GM21576 (cell line): ENCODE results near the gene CALML3.
"Not testable (repeated sequence)": the region's sequence is repeated elsewhere in the genome, so short reads cannot be mapped to it uniquely, and the experiment has no call there.

Source experiments
- ATAC-seq: cut with Tn5 transposase; IDR thresholded peaks from one replicate; pipeline ENCODE4 v1.9.1; 2021; ENCODE audit warnings: mild to moderate bottlenecking, moderate library complexity; ENCODE audit not compliant: unreplicated experiment

Gene CALML3

DNA sequence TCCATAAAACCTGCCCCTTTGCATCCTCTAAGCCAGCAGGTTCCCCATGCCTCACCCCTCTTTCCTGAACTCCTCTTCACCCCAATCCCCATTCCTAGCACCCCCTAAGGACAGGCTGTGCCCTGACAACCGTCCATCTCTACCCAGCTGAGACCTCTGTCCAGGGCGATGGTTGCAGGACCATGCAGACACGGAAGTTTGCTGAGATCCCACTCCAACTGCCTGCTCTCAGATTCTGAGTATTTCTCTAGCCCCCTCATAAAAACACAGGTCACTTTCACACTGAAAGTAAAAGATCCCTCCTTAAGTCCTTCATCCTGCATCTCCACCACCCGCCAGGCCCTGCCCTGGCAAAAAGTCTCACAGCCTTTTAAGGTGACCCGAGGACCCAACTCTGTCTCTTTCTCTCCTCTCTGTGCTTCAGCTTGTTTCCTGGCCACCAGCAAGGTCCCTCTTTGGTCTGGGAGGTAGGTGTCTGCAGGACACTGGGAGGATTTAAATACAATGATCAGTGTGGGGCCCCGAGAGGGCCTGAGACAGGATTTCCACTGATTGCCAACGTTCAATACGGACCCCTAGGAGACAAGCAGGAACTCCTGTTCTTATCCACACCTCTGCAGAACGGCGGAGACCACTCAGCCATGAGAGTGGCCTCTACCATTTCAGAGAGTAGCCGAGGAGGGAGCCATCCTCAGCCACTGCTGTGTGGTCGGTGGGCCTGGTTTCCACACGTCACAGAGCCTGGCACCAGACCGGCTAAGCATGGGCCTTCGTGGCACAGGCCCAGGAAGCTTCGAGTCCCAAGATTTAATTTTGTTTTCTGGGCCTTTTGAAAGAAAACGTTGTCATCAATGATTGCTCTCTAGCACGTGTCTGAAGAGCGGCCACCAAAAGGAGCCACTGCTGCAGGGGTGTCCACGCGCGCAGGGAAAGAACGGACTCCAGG is 27.9 kb downstream of the CALML3 start:
- no peak for ATAC-seq

DNA sequence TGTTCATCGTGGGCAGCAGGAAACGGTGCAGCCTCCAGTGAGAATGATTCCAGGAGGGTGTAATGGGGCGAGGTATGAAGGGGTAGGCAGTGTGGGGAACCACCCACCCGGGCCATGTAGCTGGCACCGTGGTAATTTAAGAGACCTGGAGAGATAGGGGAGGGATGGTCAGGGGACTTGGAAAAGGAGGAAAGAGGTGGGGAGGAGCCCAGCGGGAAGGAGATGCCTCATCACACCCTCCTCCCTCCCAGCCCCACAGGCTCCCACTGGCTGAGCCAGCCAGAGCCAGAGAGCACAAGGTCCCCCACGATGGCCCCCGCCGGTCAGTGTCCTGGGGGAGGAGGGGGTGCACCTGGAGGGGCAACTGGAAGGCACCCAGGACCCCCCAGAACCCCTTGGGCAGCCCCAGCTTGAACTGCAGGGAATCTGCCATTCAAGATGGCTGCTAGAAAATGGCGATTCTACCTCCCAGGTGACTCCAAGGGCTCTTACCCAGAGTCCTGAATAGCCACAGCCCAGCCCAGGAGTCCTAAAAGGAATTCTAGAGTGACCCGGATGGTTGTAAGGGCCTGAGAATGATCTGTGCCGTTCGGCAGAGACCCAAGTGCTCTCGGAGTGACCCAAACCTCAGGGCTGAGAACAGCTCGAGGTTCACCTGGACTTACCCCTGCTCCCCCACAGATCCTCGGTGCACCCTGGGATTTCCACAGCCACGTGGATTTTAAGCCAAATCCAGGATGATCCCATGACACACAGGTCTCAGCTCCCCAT is 28.8 kb downstream of the CALML3 start:
- no peak for ATAC-seq

DNA sequence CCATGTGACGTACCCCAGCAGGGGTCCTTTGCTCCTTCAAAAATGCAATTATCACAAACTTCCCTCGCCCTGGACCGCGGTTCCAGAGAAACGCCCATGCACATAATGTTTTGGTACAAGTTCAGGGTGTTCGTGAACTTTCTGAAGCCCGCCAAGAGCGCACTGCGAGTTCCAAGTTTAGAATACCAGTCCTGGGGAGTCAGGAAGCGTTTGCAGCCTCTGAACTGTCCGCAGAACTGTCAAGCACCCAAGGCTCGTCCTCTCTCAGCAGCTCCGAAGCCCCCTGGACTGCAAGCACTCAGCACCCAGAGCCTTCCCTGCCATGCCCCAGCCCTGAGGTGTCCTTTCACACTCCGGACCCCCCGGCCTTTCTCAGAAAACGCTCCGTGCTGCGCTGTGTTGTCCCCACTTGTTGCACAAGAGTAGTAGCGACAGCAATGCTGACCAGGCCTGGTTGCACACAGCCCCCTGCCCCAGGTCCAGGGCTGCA is 30.3 kb downstream of the CALML3 start:
- no peak for ATAC-seq

DNA sequence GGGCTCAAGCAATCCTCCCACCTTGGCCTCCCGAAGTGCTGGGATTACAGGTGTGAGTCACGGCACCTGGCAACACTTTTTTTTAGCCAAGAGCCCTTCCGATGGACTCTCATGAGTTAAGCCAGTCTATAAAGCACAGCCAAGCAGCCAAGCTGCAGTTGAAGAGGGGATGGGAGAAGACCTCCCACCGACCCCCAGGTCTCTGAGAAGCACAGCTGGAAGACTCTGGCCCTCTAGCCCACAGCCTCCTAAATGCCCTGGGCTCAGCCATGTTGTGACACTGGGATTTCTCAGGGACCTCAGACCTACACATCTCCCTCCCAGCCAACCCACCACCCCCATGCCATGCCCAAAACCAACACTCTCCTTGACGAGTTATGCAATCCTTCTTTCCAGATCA is 31.1 kb downstream of the CALML3 start:
- ATAC-seq: no peak

DNA sequence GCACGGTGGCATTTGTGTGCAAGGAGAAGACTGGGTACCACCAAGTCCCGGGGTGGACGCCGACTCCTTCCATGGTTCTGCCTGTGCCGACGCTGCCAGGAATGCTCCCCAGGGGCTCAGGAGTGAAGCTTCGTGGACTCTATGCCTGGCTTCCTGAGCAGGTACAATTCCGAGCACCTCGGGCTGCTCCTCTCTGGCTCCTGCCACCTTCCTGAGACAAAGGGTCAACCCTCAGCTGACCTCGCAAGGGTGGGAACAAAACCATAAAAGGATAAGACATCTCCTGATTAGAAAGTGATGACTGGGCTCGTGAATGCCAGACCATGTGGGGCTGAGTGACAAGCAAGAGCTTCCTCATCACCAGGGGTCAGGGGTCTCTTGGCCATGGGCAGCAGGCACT is 31.8 kb downstream of the CALML3 start:
- ATAC-seq: no peak

DNA sequence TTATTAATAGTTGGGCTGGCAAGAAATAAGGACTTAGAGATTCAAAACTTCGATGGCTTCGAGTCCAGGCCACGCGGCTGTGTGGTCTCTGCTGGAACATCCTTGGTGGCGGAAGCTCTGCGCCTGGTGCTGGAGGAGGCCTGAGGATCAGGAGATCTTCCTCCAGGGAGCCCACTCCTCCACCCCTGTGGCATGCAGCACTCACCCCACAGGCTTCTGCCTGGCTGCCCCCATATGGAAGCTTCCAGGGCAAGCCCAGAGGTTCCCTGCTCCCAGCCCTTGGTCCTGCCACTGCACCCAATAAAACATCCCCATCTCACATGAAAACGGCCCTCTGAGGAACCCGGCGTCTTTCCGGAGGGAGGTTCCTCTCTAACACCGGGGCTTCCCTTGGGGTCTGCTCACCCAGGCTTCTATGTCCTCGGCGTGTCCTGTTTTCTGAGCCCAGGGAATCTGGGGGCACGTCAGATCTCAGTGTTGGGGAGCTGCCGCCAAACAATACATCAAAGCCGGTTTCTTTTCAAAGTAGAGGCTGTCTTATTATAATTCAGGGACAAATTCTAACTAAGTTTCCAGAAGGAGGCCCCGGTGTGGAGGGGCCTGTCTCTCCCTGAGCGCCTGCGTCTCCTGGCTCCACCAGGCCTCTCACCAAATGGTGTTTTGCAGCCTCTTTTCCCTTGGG is 32.4 kb downstream of the CALML3 start:
- no peak for ATAC-seq

DNA sequence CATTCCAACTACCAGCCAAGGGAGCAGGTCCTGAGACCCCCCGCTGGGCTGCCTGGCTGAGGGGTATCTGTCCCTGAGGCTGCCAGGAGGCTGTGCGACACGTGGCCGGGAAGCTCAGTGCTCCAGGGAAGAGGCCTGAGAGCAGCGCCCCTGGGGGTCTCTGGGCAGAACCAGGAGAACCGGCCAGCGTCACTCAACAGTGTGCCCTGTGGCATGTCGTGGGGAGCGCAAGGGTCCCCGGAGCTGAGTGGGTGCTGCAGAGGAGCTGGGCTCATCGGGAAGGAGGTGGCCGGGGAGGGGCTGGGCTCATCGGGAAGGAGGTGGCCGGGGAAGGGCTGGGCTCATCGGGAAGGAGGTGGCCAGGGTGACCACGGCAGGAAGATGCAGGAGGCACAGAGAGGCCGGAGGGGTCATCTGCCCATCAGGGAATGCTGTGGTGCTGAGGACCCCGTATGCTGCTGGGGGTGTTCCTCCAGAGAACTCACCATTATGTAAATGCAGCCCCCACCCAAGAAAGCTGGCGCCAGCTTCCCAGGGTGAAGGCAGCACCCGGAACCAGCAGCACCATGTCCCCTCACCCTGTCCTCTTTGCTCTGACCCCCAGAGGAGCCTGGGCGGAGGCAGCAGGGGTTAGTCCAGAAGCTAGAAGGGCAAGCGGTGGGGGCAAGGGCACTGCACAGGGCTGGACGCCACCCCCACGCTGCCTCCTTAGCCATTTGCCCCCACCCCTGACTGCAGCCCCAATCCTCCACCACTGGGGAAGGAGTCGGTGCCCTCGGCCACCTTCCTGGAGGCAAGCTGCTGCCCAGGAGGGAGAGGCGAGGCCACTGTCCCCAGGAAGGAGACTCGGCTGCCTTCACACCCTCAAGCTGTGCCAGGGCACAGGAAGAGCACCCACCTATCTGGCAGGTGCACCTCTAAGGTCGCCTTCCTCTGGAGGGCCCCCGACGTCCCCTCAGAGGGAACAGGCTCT is 33.3 kb downstream of the CALML3 start:
- ATAC-seq: no peak

DNA sequence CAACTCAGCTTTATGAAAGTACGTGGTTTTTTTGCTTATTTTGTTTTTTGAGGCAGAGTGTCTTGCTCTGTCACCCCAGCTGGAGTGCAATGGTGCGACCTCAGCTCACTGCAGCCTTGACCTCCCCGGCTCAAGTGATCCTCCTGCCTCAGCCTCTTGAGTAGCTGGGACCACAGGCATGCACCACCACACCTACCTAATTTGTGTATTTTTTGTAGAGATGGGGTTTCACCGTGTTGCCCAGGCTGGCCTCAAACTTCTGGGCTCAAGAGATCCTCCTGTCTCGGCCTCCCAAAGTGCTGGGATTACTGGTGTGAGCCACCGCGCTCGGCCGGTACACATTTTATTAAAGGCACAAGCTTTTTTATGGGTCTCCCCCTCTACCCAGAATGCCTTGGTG is 34.3 kb downstream of the CALML3 start:
- ATAC-seq: not testable (repeated sequence)

DNA sequence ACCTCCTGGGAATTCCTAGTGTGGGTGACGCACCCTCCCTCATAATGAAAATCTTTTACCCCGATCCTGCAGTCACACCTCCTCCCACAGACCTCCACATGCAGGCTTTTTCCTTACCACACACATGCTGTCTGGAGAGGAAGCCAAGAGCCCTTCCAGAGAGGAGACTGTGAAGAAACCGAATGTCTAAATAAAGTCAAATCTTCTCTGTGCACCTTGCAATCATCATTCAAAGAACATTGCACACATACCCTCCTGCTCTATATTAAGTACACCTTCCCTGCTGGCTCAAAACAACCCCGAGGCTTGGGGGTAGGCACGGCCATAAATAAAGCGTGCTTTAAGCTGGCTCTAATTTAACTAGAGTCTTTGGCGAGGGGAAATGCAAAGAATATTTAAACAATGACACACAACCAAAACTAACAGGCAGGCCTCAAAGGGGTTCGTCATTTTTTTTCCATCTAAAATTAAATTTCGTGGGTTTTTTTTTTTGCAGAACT is 34.9 kb downstream of the CALML3 start:
- no peak for ATAC-seq

DNA sequence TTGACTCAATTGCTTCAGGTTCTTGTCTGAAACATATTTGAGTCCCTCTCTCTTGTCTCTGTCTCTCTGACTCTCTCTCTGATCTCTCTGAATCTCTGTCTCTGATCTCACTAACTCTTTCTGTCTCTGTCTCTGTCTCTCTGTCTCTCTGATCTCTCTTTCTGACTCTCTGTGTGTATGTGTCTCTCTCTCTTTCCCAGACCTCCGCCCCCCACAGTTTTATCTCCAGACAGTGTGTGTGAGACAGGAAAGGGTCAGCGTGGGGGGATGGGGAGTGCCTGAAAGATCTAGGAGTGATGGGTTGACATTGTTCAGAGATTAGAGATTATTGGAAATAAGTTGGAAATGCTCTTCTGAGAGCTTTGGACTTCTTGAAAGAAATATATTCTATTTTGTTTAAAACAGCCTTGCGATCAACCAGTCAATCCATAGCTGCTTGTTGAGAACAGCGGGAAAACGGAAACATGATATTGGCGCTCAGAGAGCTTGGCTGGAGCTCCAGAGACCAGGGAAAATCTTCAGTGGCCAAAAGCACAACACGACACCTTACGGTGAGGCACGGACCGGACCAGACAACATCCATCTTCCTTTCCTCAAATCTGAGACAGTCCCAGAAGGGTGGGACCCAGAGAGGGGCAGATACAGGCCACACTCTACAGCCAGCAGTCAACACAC is 35.5 kb downstream of the CALML3 start:
- ATAC-seq: no peak

DNA sequence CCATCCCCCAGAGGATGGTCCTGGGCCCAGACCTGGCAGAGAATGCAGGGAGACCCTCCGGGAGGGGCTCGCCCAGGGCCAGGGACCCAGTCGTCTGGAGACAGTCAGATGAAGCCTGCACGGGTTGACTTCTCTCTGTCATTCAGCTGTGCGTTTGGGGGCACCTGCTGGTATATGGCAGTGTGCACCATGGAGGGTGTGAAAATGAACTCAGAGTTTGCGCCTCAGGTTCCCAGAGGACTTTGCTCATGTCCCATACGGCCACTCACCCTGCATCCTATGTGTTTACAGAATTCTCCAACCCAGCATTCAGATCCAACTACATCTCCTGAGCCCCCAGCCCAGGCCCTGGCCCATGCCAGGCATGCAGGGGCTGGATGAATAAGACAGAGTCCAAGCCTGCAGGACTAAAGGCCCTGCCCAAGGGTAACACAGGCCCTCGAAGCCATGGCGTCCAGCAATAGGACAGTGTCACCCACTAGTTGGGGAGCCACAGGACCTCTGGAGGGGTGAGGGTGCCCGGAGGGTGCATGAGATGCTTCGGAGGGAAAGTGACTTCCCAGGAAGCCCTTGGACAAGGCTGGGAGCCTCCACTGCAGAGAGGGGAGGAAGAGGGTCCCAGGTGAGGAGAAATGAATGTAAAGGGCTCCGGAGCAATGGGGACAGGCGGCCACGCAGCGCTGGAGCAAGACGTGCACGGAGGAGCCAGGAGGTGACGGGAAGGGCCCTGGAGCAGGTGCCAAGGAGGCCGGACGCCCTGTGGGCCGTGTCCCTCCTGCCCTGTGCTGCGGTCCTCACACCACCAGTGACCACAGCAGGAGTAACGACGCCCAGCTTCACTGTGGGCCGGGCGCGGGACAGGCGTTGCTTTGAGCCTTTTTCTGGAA is 36.3 kb downstream of the CALML3 start:
- ATAC-seq: no peak

DNA sequence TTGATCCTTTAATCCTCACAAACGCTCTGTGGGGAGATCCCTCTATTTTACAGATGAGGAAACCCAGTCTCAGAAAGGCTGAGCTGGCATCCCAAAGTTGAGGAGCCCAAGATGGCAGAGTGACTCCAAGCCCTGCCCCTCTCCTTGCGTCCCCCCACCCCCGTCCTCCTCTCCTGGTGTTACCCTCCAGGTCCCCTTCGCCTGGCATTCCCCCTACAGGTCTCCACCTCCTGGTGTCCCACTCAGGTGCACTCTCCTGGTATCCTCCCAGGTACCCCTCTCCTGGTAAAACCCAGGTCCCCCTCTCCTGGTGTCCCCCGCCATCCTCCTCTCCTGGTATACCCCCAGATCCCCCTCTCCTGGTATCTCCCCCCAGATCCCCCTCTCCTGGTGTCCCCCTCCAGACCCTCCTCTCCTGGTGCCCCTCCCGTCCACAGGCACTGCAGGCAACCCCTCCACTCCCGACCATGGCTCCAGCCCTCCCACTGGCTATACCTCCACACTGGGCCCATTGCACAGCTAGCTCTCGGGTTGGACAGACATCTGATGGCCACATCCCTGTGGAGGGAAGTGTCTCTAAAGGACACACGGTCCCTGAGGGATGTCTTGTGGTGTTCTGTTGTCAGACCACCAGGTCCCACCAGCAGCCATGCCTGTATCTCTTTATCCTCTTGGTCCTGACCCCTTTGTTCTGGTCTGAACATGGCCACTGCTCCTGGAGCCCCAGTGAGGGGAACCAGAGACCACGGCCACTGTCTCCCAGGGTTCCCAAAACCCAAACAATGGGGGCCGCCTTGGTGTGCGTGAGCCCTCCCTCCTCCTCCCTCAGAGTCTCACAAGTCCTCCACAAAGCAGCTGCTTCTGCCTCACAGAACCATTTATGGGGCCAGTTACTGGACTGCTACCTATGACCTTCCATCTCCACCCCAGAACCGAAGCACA is 37.2 kb downstream of the CALML3 start:
- ATAC-seq: no peak

DNA sequence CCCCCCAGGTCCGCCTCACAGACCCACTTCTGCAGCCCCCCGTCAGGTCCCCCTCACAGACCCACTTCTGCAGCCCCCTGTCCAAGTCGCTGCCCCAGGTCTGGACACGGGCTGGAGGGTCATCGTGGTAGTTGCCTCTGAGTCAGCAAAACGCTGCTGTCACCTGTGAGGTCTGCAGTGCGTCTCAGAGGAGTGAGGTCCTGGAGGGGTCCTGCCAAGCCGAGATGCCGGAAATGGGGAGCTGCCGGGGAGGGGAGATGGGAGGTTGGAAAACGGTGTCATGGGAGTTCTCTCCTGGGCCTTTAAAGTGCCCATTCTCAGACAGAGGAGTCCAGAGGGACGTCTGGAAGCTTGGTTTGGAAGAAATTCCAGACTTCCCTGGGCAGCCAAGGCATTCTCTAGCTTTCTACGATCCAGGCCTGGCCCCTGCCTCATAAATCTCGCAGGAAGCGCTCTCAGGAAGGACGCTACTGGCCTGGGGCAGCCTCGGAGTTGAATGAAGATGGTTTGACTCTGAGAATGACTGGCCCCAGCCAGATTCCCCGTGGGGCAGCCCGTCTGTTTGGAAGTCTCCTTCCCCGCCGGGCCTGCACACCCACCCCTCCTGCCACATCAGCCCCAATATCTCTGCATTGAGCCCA is 38.7 kb downstream of the CALML3 start:
- no peak for ATAC-seq

DNA sequence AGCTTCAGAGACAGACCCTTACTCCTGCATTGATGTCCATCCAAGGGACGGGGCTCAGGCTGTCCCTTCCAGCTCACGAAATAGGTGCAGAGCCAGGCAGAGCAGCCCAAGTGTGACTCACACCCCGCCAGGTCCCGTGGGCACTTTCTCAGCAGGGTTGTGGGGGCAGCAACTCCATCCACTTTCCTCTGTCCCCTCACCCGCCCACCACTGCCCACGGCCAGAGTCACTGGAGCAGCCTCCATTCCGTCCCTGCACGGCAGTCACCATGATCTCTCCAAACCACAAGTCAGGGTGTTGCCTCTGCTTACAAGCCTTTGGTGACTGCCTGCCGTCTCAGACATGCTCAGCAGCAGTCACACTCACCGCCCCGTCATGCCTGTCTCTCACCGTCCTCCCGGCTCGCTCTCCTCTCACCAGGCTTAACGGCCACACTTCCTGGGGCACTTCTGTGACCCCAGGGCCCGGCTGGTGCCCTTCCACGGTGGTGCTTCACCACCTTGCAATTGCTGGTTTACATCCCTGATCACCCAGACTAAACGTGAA is 39.3 kb downstream of the CALML3 start:
- ATAC-seq: no peak

DNA sequence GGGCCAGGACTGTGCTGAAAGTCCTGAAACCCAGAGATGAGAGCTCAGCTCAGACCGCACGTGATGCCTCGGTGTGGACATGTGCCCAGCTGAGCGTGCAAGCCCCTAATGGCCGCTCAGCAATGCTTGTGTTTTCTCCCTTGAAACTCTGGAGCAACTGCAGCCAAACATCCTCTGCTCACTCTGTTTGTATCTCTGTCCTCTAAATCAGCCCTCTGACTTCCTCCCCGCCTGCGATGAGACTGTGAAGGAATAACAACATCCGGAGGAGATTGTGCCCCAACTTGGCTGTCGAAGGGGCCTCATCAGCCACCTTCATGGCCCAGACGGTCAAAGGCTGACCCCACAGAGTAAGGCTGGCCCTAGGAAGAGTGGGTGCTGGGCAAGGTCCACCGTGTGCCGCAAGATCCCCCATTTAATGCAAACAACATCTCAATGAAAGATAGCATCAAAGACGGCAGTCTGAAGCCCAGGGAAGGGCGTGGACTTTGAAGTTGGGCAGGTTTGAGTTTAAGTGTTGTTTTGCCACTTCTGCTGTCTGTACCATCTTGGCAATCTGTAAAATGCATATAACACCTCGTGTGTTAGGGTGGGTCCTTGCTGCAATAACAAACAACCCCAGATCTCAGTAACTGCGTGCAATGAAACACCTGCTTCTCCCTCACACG is 39.9 kb downstream of the CALML3 start:
- ATAC-seq: no peak

DNA sequence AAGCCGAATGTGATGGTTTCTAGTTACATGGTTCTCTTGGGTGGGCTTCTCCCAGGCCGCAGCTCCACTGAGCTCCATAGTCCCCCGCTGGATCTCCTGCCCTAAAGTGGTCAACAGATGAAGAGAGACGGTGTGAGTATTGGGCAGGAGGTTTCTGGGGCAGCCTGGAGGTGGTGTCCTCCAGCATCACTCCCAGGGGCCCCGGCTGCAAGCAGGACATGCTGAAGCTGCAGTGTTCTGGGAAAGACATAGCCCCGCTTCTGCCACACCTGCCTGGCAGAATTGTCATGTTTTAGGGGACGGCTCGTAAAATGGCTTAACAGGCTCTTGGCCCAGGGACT is 40.4 kb downstream of the CALML3 start:
- ATAC-seq: no peak
